Loucy (cell line): Measurements from ENCODE around the gene CACNA1C.

Experiments used
- EZH2phosphoT487 ChIP-seq: fragments of 200-600 bp; IDR thresholded peaks from 2 replicates; pipeline ENCODE4 v1.6.1; 2018; ENCODE audit warnings: antibody characterized with exemption, mild to moderate bottlenecking, moderate library complexity, borderline replicate concordance
- TF ChIP-seq, protein P1 (sequence below): fragments of 200-600 bp; sonication (generic); conservative IDR thresholded peaks from 2 replicates; pipeline ENCODE4 v1.5.1; 2014; ENCODE audit warnings: mild to moderate bottlenecking, antibody characterized with exemption, low read length

- TF ChIP-seq, protein P1, sequence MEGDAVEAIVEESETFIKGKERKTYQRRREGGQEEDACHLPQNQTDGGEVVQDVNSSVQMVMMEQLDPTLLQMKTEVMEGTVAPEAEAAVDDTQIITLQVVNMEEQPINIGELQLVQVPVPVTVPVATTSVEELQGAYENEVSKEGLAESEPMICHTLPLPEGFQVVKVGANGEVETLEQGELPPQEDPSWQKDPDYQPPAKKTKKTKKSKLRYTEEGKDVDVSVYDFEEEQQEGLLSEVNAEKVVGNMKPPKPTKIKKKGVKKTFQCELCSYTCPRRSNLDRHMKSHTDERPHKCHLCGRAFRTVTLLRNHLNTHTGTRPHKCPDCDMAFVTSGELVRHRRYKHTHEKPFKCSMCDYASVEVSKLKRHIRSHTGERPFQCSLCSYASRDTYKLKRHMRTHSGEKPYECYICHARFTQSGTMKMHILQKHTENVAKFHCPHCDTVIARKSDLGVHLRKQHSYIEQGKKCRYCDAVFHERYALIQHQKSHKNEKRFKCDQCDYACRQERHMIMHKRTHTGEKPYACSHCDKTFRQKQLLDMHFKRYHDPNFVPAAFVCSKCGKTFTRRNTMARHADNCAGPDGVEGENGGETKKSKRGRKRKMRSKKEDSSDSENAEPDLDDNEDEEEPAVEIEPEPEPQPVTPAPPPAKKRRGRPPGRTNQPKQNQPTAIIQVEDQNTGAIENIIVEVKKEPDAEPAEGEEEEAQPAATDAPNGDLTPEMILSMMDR, result no peak
- no peak for TF ChIP-seq EZH2phosphoT487
Observed at GRCh38 chr12:2567711-2568110, 514.9 kb downstream of the CACNA1C start.
